HG02610 (cell line): ENCODE data around the gene LGALS12.

Experiments used
- ATAC-seq: cut with Tn5 transposase; IDR thresholded peaks from one replicate; pipeline ENCODE4 v1.9.1; 2021; ENCODE audit warnings: mild to moderate bottlenecking, moderate library complexity; ENCODE audit not compliant: unreplicated experiment

The LGALS12 gene

GRCh38 chr11:63505857-63506528 is at the start of gene LGALS12:
Gene LGALS12 (plus strand): TSS chr11:63506084. CDS start chr11:63506459, 375 bp downstream.
- no peak for ATAC-seq

DNA sequence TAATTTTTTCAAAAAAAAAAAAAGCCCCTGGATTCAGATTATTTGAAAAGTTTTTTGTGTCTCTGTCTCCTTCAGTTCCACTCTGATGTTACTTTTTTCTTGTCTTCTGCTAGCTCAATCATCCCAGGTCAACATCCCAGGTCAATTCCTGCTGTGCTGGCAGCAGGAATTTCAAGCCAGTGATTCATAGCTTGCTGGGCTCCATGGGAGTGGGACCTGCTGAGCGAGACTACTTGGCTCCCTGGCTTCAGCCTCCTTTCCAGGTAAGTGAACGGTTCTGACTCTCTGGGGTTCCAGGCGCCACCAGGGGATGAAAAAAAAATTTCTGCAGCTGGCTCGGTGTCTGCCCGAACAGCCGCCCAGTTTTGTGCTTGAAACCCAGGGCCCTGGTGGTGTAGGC is 46.3 kb upstream of the LGALS12 start:
- ATAC-seq = no peak

GRCh38 chr11:63462137-63462536 is 43.7 kb upstream of the LGALS12 start:
- ATAC-seq = no peak

DNA sequence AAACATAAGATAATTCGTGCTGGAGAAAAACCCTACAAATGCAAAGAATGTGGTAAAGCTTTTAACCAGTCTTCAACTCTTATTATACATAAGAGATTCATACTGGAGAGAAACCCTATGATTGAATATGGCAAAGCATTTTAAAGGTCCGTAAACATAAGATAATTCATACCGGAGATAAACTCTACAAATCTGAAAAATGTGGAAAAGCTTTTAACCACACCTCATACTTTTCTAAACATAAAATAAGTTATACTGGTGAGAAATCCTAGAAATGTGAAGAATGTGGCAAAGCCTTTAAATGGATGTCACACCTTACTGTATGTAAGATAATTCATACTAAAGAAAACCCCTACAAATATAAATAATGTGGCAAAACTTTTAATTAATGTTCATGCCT is 35.6 kb upstream of the LGALS12 start:
- ATAC-seq = no peak

DNA sequence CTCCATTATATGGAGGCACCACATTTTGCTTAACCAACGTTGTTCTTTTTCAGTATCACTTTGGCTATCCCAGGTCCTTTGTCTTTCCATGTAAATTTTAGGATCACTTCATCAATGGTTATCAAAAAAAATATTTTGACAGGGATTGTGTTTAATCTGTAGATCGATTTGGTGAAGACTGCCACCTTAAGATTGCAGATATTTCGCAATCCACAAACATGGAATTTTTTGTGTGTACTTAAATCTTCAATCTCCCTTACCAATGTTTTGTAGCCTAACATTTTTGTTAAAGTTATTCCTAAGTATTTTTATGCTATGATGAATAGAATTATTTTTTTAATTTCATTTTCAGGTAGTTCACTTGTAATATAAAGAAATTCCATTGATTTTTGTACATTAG is 33.5 kb upstream of the LGALS12 start:
- ATAC-seq = no peak

DNA sequence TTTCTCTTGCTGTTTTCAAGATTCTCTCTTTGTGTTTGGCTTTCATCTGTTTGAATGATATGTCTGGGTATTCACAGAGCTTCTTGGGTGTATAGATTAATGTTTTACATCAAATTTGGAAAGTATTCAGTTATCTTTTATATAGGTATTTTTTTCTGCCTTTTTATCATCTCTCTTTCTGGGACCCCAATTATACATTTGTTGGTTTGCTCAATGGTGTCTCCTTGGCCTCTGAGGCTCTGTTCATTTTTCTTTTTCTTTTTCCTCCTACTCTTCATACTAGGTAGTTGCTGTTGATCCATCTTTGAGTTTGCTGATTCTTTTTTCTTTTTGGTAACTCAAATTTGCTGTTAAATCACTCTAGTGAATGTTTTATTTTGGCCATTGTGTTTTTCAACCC is 29.3 kb upstream of the LGALS12 start:
- no peak for ATAC-seq

DNA sequence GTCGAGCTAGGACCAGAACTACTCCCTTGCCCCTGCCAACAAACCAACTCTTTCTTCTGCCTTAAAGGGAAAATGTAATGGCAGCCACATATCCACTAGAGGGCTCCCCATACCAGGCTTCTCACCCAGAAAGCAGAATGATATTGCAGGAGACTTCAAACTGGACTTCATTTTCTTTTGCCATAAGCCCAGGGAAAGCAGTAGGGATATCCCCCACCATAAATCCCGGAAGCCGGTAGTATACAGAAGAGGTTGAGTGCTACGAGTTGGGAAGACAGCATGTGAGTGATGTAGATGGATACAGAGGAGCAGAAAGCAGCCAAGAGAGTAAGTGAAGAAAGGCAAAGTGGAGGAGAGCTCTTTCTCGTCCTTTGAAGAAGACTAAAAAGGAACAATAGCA is 27.0 kb upstream of the LGALS12 start:
- no peak for ATAC-seq

DNA sequence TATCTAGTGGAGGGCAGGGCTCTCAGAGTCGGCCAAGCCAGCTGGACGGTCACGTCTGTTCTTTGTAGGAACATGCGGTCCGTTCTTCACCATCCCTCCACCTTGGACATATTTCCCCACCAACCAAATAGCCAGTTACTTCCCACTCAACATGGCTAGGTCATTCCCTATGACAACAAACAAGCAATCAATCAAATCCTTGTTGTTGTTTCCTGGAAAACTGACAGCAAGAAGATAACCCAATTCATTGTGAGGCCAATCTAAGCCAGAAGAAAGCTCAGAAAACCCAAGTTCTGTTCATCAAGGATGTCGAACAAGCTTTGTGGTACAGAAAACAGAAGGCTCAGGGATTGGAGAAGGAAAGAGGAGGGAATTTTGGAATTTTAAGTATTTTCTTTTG is 25.8 kb upstream of the LGALS12 start:
- ATAC-seq = no peak

GRCh38 chr11:63485777-63486176 is 20.1 kb upstream of the LGALS12 start:
- no peak for ATAC-seq

GRCh38 chr11:63488789-63489188 is 17.1 kb upstream of the LGALS12 start:
- ATAC-seq = no peak

DNA sequence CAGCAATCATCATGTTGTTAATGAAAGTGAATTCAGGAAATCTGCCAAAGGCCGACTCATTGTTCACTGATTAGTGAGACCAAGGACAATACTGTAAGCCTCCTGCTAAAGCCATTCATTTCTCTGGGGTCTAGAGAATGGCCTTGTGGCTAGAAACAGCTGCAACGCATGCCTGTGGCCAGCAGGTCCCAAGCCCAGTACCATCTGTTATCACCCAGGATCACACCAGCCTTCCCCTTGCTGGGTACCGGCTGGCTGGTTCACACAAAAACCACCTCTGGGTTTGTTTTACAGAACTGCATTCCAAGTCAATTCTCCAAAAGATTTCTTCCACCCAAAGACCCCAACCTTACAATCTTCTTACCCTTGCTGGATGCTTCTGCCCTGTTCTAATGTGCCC is 16.0 kb upstream of the LGALS12 start:
- no peak for ATAC-seq

DNA sequence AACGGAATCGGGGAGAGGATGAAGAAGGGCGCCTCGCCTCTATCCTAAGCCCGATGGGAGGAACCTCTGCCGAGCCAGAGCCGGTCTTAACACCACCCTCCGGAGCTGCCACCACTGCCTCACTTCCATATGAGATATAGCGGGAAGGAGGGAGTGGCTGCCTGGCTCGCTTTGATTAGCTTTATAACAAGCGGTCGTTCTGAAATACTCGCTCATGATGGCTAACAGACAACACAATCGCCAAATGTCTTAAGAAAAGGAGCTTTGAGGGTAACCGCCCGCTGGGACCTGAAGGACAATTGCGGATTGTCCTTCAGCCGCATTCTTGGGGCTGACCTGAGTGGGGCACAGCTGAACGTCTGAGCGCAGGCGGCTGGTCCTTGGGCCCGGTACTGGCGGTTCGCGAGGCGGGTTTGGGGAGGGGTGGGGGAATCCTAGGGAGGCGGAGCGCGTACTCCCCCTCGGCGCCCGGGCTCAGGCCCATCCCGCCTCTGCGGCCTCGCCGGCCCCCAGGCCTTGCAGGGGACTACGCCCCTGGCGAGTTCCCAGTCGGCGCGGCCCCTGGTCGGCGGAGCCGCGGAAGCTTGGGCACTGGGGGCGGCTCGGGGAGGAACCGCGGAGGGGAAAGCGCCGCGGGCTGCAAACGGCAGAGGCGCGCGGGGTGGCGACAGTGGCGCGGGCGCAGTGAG is 15.2 kb upstream of the LGALS12 start, which contains the start of gene PLAAT5:
PLAAT5 (minus strand) TSS at position 617 of the 689 bp plus-strand sequence; CDS start at position 484, 133 bp downstream.
- ATAC-seq = no peak

DNA sequence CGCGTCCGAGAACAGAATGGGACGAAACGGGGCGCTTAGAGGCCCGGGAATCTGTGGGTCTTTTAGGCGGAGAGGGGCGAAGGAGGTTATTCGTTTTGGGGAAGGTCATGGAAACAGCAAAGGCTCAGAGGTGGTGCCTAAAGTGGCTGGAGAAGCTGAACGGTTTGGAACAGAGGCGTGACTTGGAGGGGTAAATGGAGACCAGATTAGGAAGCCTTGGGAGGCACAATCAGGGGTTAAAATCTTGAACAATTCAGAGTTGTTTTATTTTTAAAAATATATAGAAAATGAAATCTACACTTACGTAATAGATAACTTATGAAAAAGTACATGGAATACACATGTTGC is 14.7 kb upstream of the LGALS12 start:
- no peak for ATAC-seq

GRCh38 chr11:63491636-63492372 is 14.1 kb upstream of the LGALS12 start:
- no peak for ATAC-seq

DNA sequence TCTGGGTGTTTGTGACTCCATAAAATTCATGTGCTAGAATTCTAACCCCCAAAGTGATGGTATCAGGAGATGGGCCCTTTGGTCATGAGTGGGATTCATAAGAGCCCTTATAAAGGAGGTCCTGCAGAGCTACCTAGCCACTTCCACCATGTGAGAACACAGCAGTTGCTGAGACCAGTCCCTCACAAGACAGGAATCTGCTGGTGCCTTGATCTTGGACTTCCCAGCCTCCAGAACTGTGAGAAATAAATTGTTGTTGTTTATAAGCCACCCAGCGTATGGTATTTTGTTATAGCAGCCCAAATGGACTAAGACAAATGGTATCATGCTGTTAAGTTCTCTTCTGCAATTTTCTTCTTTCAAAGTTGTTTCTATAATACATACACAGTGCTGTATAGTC is 13.4 kb upstream of the LGALS12 start:
- ATAC-seq = no peak

- ATAC-seq = no peak
Observed at GRCh38 chr11:63493127-63493526, 12.8 kb upstream of the LGALS12 start.

GRCh38 chr11:63494975-63495374 is 10.9 kb upstream of the LGALS12 start:
- no peak for ATAC-seq

GRCh38 chr11:63499874-63500273 is 6.0 kb upstream of the LGALS12 start:
- ATAC-seq = no peak

GRCh38 chr11:63501236-63501635 is 4.6 kb upstream of the LGALS12 start:
- no peak for ATAC-seq

GRCh38 chr11:63502252-63502820 is 3.5 kb upstream of the LGALS12 start:
- no peak for ATAC-seq

DNA sequence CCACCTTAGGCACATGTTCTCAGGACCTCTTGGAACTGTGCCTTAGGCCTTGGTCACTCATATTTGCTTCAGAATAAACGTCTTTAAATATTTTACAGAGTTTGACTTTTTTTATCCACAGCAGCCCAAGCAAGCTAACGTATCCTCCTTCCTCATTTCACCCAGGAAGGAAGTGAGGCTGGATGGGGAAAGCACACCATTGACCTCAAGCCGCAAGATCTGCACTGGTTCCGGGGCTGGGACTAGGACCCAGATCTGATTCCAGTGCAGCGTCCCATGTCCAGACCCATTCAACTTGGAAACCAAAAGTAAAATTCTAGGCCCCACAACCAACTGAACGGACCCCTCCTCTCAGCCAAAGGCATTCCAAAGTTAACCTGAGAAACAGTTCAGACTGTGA is 2.4 kb upstream of the LGALS12 start:
- ATAC-seq = no peak

DNA sequence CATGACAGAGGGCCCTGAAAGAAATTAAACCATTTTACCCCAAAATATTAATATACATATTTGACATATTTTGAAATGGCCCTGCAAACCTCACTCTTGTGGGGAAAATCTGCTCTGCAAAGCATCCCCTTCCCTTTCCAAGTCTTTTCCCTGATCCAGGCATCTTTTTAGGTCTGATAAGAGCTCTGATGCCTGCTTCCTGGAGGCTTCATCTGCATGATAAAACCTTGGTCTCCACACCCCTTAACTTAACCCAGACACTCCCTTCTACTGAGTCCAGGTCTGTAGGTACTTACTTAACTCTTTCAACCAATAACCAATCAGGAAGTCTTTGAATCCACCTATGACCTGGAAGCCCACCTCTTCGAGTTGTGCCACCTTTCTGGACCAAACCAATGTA is 1.8 kb upstream of the LGALS12 start:
- no peak for ATAC-seq
